Cardiac muscle cell (in vitro differentiated cells and primary cell): Measurements from ENCODE around the gene TMTC2. TPM values are rescaled to one million over a fixed set of nuclear protein-coding genes. Genes with fewer than 3 reads are reported as not detected.
A peak's percentile ranks its signal among the peaks of the same experiment; 100 is the strongest.

ENCODE experiments used
- DNase-seq, 2 donors: peaks; one replicate each; pipeline versions ENCODE4 v3.0.0 to v3.0.0-alpha.2; 2010 to 2017; ENCODE audit warnings: low read depth in 1 of 2, low spot score in 1 of 2
- H3K27ac ChIP-seq: fragments of 200-600 bp; sonication (generic); 2 replicates; pipeline ENCODE4 v1.5.1; 2016
- H3K27me3 ChIP-seq: fragments of 200-600 bp; sonication (generic); 2 replicates; pipeline ENCODE4 v1.6.0; 2016; ENCODE audit warnings: control low read depth
- H3K36me3 ChIP-seq: fragments of 200-600 bp; sonication (generic); 2 replicates; pipeline ENCODE4 v1.5.1; 2016; ENCODE audit warnings: control low read depth
- H3K4me1 ChIP-seq: fragments of 200-600 bp; sonication (generic); 2 replicates; pipeline ENCODE4 v1.8.1; 2017; ENCODE audit warnings: low read depth, mild to moderate bottlenecking, mixed run types
- H3K4me3 ChIP-seq: fragments of 200-600 bp; sonication (generic); 2 replicates; pipeline ENCODE4 v1.5.1; 2016; ENCODE audit warnings: mild to moderate bottlenecking
- H3K9me3 ChIP-seq: fragments of 200-600 bp; sonication (generic); 2 replicates; pipeline ENCODE4 v1.5.1; 2017; ENCODE audit warnings: low read depth, mild to moderate bottlenecking, control low read depth
- polyA plus RNA-seq: library from polyadenylated mRNA; unstranded; fragments of >200 nt; fragmentation: Nextera tagmentation; extraction: Ambion mirVana; gene quantifications from 2 replicates; pipeline ENCODE4 v1.2.1, GENCODE V29; 2016
- total RNA-seq: library from RNA; depleted of rRNA; stranded (reverse); fragments of >200 nt; gene quantifications from 2 replicates; pipeline ENCODE4 v1.2.3, GENCODE V29; 2016
- TF ChIP-seq, protein P1 (sequence below): IDR thresholded peaks from 2 replicates; pipeline ENCODE4 v1.5.1; 2012; ENCODE audit warnings: low read depth, mild to moderate bottlenecking, low read length

The TMTC2 gene
- total and polyA plus RNA-seq, 2 experiments from 2014 or later: 0.89 to 10.8 TPM

DNA sequence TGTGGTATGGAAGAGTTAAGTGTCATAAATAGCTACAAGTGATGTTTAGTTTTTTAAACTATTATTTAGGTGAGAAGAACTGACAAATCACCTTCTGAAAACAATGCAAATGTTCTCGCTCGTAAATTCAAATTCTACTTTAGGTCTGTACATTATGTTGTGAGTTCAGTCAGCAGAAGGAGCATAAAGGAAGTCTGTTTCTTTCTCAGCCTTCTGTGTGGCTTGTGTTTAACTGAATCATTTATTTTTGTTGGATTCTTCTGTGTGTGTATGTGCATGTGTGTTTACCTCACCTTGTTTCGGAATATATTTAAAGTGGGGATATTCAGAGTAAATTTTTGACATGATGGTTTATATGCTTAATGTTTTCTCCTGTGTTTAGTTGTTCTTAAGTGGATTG lies 285.9 kb downstream of the TMTC2 start:
- Histone ChIP-seq H3K4me1 (no peaks in the 10 kb centered on the region), H3K27me3 (no peaks in the 10 kb centered on the region), H3K9me3 (no peaks in the 10 kb centered on the region), H3K36me3 (no peaks in the 10 kb centered on the region), H3K4me3 (no peak overlapping the region), H3K27ac (no peak overlapping the region)
- no peak for DNase-seq
- TF ChIP-seq, protein P1, sequence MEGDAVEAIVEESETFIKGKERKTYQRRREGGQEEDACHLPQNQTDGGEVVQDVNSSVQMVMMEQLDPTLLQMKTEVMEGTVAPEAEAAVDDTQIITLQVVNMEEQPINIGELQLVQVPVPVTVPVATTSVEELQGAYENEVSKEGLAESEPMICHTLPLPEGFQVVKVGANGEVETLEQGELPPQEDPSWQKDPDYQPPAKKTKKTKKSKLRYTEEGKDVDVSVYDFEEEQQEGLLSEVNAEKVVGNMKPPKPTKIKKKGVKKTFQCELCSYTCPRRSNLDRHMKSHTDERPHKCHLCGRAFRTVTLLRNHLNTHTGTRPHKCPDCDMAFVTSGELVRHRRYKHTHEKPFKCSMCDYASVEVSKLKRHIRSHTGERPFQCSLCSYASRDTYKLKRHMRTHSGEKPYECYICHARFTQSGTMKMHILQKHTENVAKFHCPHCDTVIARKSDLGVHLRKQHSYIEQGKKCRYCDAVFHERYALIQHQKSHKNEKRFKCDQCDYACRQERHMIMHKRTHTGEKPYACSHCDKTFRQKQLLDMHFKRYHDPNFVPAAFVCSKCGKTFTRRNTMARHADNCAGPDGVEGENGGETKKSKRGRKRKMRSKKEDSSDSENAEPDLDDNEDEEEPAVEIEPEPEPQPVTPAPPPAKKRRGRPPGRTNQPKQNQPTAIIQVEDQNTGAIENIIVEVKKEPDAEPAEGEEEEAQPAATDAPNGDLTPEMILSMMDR: no peak

DNA sequence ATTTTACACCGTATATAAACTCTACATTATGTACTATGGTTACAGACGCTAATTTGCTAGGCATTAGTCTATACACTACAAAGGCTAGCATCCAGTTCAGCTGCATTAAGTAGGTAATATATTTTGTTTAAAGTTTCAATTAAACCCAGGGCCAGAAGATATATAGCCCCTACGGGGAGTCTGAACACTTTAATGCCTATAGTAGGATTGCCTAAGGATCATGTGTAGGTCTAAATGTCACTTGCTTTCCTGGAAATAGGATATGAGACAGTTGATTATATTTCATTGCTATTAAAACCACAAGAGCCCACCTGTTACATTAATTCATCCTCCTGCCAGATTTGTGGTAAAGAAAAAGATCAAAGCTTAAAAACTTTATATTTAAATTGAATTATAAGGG lies 286.9 kb downstream of the TMTC2 start:
- no peaks in the 10 kb centered on the region for H3K4me1 ChIP-seq
- H3K4me3 ChIP-seq: no peak overlapping the region
- no peak overlapping the region for H3K27ac ChIP-seq
- H3K27me3 ChIP-seq: no peaks in the 10 kb centered on the region
- DNase-seq: no peak
- H3K9me3 ChIP-seq: no peaks in the 10 kb centered on the region
- TF ChIP-seq, protein P1: no peak
- H3K36me3 ChIP-seq: no peaks in the 10 kb centered on the region

DNA sequence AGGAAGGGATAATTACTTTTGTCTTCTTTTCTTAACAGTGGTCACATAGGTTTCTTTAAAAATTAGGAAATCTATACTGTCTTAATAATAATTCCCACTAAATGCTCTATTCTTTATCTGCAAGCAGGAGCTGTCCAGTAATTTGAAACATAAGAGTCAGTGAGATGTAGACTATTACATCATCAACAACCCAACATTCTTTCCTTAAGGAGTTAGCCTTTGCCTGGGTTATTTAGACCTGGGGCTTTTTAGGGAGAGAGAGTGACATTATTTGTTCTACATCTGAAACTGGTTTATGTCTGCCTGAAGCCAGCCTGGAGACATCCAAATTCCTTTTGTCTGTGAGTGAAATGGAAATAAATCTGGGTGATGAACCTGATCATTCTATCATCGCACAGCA lies 294.4 kb downstream of the TMTC2 start:
- H3K27me3 ChIP-seq: no peaks in the 10 kb centered on the region
- no peaks in the 10 kb centered on the region for H3K4me1 ChIP-seq
- peak in 1 of 2 donors; percentile 14 for DNase-seq
- H3K4me3 ChIP-seq: no peak overlapping the region
- no peaks in the 10 kb centered on the region for H3K36me3 ChIP-seq
- no peaks in the 10 kb centered on the region for H3K9me3 ChIP-seq
- TF ChIP-seq, protein P1: no peak
- no peak overlapping the region for H3K27ac ChIP-seq

DNA sequence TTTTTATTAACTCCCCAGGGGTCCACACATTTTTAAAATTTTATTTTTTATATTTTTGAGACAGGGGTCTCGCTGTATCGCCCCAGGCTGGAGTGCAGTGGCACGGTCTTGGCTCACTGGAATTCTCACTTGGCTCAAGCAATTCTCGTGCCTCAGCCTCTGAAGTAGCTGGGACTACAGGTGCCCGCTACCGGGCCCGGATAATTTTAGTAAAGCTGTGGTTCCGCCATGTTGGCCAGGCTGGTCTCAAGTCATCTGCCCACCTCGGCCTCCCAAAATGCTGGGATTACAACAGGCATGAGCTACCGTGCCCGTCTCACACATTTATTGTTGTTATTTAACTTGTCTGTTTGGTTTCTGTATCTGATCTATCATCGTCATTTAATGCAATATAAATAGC lies 307.4 kb downstream of the TMTC2 start:
- Histone ChIP-seq H3K4me1 (no peaks in the 10 kb centered on the region), H3K36me3 (no peaks in the 10 kb centered on the region), H3K27ac (no peak overlapping the region), H3K27me3 (no peaks in the 10 kb centered on the region), H3K9me3 (no peaks in the 10 kb centered on the region), H3K4me3 (no peak overlapping the region)
- DNase-seq: no peak
- TF ChIP-seq, protein P1: no peak

DNA sequence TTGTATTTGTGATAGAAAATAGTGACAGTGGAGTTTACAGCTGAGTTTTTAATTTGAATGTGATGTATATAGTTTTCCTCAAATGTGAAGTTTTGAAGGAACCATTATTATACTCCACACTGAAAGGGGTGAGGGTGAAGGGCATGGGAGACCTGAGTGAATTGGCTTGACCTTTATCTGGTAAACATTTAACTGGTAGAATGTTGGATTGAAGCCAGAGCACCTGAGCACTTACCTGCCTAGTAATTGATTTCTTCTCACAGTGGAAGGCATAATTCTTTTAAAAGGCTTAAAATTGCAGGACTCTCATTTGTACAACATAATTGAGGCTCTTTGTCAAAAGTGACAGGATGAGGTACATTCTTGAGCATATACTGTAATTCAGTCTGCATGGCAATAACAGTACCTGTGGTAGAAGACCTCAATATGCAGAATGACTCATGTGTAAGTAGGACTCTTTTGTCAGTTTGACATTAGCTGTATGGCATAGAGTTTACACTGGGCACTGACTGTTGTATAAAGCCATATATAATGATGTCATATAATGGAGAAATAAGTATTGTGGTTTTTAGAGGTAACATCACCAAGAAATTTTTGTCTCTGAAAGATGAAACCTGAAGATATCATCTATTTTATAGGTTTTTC lies 309.6 kb downstream of the TMTC2 start:
- TF ChIP-seq, protein P1: no peak
- Histone ChIP-seq H3K27me3 (no peaks in the 10 kb centered on the region), H3K4me3 (no peak overlapping the region), H3K4me1 (no peaks in the 10 kb centered on the region), H3K9me3 (no peaks in the 10 kb centered on the region), H3K36me3 (no peaks in the 10 kb centered on the region), H3K27ac (no peak overlapping the region)
- DNase-seq: no peak
